ENCODE data around the gene IL23A.

DNA sequence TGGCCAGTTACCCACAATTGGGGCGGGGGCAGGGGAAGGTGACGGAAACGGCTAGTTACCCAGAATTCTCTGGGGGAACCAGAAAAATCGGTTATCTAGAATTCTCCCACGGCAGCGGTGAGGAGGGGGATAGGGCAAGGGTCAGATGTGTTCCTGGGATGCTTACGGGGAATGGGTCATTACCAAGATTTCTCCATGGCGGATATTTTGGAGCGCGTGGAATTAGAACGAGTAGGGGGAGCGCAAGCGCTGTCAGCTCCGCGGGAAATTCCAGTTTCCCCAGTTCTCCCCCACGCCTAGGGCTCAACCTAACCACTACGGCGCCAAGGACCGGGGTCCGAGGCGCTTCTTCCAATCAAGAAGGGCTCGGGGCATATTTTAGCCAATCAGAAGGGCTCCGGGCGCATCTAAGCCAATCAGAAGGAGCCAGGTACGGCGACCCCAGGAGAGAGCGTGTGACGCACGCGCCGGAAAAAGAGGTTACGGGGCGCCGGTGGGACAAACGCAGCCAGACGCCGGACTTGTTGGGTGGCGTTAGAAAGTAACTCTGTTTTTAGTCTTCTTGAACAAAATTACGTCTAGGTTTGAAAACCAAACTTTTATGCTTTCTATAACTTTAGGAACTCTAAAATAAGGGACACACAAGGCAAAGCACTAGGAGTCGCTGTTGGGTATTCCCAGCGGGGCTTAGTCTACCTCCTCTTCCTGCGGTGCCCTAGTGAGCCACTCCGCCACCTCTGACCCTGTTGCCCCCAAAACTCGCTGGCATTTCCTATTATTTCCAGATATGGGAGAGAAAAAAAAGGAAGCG, 4.8 kb upstream of the IL23A start, which contains the start of gene PAN2:
- TF ChIP-seq POLR2AphosphoS5 (IDR thresholded peaks at IDR 0.05; ENCODE audit: low read depth, low read length) (peak; percentile 85), POLR2A (IDR thresholded peaks at IDR 0.05; ENCODE audit: low read depth, low read length) (peak; percentile 86), POU2F2 (IDR thresholded peaks at IDR 0.05; ENCODE audit: low read depth, low read length) (peak; percentile 63; the same call in 1 of the 2 replicates)
